Right hindlimb (tissue), 1 donor: ENCODE data around the gene ETFDH.

ENCODE experiments used
- DNase-seq: peaks from one replicate; pipeline ENCODE4 v3.0.0-alpha.2; 2018

Gene ETFDH

DNA sequence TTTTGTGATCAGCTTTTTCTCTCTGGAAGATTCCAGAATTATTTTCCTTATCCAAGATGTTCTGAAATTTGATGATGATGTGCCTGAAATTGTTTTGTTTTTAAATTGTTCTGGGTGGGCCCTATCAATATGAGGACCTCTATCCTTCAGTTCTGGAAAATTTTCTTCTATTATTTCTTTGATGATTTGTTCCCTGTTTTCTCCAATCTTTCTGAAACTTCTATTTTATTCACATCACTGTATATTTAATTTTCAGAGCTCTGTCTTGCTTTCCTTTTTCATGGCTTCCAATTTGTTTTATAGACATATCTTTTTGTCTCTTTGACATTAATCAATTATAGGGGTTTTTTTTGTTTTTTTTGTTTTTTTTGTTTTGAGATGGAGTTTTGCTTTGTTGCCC lies 84.5 kb downstream of the ETFDH start:
- DNase-seq: no peak

DNA sequence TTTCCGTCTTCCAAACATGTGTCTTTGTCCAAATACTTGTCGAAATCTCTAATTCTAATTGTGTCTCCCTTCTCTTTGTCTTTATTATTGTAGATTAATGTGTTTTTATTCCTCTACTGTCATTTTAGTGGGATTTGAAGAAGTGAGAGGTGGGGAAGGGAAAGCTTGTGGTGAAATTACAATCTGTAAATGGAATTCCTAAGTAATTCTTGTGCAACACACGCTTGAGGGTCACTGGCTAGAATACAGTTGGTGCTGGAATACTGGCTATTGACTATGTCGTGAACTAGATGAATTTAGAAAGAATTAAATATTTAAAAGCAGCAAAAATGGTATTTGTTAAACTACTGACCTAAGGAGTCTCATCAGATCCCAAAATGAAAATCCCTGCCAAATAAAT lies 86.0 kb downstream of the ETFDH start:
- no peak for DNase-seq

DNA sequence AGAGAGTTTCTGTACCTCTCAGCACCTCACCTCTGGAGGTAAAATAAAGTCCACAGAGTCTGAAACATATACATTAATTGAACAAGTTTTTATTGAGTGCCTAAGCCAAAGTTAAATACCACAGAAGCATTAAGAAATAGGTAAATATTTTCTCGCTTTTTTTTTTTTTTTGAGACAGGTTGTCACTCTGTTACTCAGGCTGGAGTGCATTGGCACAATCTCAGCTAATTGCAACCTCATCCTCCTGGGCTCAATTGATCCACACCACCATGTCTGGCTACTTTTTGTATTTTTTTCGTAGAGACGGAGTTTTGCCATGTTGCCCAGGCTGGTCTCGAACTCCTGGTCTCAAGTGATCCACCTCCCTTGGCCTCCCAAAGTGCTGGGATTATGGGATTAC lies 86.6 kb downstream of the ETFDH start:
- DNase-seq: no peak
